Subcutaneous adipose tissue (tissue), 4 donors: Measurements from ENCODE around the gene CCR7. TPM values are rescaled to one million over a fixed set of nuclear protein-coding genes. Genes with fewer than 3 reads are reported as not detected.

ENCODE experiments used
- CTCF ChIP-seq: fragments of 450-650 bp; IDR thresholded peaks from one replicate; pipeline ENCODE4 v1.5.1; 2016; ENCODE audit warnings: low read depth, mild to moderate bottlenecking, control low read depth, antibody characterized with exemption, moderate library complexity
- total RNA-seq, 4 donors: library from RNA; depleted of rRNA; stranded (reverse); fragments of >200 nt; gene quantifications; one replicate each; pipeline ENCODE4 v1.1.0, GENCODE V29; 2016

CCR7 gene
- total RNA-seq, 4 donors from 2014 or later: 0.22 to 1.9 (median 0.65) TPM; not detected in 1

- no peak for TF ChIP-seq CTCF
Measured at GRCh38 chr17:40562838-40563219, 2.4 kb downstream of the CCR7 start.

- no peak for TF ChIP-seq CTCF
Measured at GRCh38 chr17:40561871-40562611, 3.2 kb downstream of the CCR7 start.

GRCh38 chr17:40561294-40561870 is 3.9 kb downstream of the CCR7 start:
- no peak for TF ChIP-seq CTCF

- TF ChIP-seq CTCF: no peak
Measured at GRCh38 chr17:40560592-40561293, 4.5 kb downstream of the CCR7 start.

GRCh38 chr17:40559954-40560591 is 5.2 kb downstream of the CCR7 start:
- no peak for TF ChIP-seq CTCF

- no peak for TF ChIP-seq CTCF
Measured at GRCh38 chr17:40559564-40559916, 5.7 kb downstream of the CCR7 start.
